ENCODE measurements around the gene GNAO1. TPM values are rescaled to one million over a fixed set of nuclear protein-coding genes. Genes with fewer than 3 reads are reported as not detected.

The GNAO1 gene
- total RNA-seq, 4 donors from 2014 or later = 0.67 to 4.0 (median 2.2) TPM

GRCh38 chr16:56284521-56284920 lies 93.2 kb downstream of the GNAO1 start:
- TF ChIP-seq, protein P1, sequence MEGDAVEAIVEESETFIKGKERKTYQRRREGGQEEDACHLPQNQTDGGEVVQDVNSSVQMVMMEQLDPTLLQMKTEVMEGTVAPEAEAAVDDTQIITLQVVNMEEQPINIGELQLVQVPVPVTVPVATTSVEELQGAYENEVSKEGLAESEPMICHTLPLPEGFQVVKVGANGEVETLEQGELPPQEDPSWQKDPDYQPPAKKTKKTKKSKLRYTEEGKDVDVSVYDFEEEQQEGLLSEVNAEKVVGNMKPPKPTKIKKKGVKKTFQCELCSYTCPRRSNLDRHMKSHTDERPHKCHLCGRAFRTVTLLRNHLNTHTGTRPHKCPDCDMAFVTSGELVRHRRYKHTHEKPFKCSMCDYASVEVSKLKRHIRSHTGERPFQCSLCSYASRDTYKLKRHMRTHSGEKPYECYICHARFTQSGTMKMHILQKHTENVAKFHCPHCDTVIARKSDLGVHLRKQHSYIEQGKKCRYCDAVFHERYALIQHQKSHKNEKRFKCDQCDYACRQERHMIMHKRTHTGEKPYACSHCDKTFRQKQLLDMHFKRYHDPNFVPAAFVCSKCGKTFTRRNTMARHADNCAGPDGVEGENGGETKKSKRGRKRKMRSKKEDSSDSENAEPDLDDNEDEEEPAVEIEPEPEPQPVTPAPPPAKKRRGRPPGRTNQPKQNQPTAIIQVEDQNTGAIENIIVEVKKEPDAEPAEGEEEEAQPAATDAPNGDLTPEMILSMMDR (IDR thresholded peaks at IDR 0.05) = no peak
- no peak for TF ChIP-seq POLR2A (IDR thresholded peaks at IDR 0.05)
- no peak overlapping the region for H3K4me3 ChIP-seq (ENCODE audit: low read depth, poor library complexity, severe bottlenecking)
- intact Hi-C loops (cut with DNase I; ENCODE audit: low total_unique reads) = no loop called here
- DNase-seq (ENCODE audit: low spot score in 2 of 2) = no peak
- 93 to 97% methylated on average over 2 of the region's 2 CpGs for WGBS, 2 donors

- intact Hi-C loops (cut with DNase I; ENCODE audit: low total_unique reads) = no loop called here
- TF ChIP-seq, protein P1 (IDR thresholded peaks at IDR 0.05) = no peak
- no peak for TF ChIP-seq POLR2A (IDR thresholded peaks at IDR 0.05)
- no peak for DNase-seq (ENCODE audit: low spot score in 2 of 2)
- 74 to 82% methylated on average over 7 of the region's 7 CpGs for WGBS, 2 donors
- H3K4me3 ChIP-seq (ENCODE audit: low read depth, poor library complexity, severe bottlenecking) = no peak overlapping the region
Measured at GRCh38 chr16:56286809-56287208, 95.5 kb downstream of the GNAO1 start.

DNA sequence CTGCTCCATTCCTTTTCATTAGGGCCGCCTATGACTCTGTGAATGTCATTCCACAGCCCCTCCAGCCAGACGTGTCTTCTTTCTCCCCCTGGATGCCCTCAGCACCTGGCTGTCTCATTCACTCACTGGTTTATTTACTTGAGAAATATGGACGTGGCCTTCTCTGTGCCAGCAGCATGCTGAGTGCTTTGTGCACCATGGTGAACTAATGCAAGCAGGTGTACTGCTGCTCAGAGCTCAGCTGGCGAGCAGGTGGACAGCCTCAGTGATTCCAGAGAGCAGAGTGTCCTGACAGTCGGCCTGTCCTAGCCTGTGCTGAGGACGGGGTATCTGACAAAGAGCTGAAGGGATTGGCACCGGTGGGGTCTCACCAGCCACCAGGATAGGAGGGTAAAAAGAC lies 96.7 kb downstream of the GNAO1 start:
- WGBS, 2 donors = 85 to 91% methylated on average over 7 of the region's 7 CpGs
- DNase-seq (ENCODE audit: low spot score in 2 of 2) = no peak
- intact Hi-C loops (cut with DNase I; ENCODE audit: low total_unique reads) = no loop called here
- no peak overlapping the region for H3K4me3 ChIP-seq (ENCODE audit: low read depth, poor library complexity, severe bottlenecking)
- TF ChIP-seq, protein P1 (IDR thresholded peaks at IDR 0.05) = no peak
- TF ChIP-seq POLR2A (IDR thresholded peaks at IDR 0.05) = no peak

- WGBS, 2 donors = 91 to 97% methylated on average over 9 of the region's 9 CpGs
- intact Hi-C loops (cut with DNase I; ENCODE audit: low total_unique reads) = no loop called here
- DNase-seq (ENCODE audit: low spot score in 2 of 2) = no peak
- no peak overlapping the region for H3K4me3 ChIP-seq (ENCODE audit: low read depth, poor library complexity, severe bottlenecking)
- TF ChIP-seq, protein P1 (IDR thresholded peaks at IDR 0.05) = no peak
- no peak for TF ChIP-seq POLR2A (IDR thresholded peaks at IDR 0.05)
Measured at GRCh38 chr16:56289416-56289815, 98.1 kb downstream of the GNAO1 start.

- TF ChIP-seq, protein P1 (IDR thresholded peaks at IDR 0.05) = no peak
- no peak for TF ChIP-seq POLR2A (IDR thresholded peaks at IDR 0.05)
- DNase-seq (ENCODE audit: low spot score in 2 of 2) = no peak
- H3K4me3 ChIP-seq (ENCODE audit: low read depth, poor library complexity, severe bottlenecking) = no peak overlapping the region
- intact Hi-C loops (cut with DNase I; ENCODE audit: low total_unique reads) = loop anchor here (10.0 kb wide), 1 partner anchor 1075 kb away; no protein-coding TSS in a partner anchor
- WGBS, 2 donors = 83 to 86% methylated on average over 4 of the region's 4 CpGs
Measured at GRCh38 chr16:56289862-56290261, 98.6 kb downstream of the GNAO1 start.

DNA sequence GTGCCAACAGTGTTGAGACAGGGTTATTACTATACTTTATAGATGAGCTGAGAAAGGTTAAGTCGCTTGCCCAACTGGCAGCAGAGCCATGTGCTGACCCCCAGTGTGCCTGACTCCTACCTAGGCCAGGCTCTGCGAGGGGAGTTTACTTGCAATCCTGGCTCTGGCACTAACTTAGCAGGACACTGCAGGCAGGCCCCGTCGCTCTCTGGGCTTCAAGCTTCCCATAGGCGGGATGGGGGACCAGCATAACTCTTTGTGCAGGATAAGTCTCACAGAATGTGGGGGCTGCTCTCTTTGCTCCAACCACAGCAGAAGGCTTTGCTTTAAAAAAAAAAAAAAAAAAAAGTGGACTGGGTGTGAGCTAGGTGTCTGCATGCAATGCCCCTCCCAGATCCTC lies 102.7 kb downstream of the GNAO1 start:
- intact Hi-C loops (cut with DNase I; ENCODE audit: low total_unique reads) = loop anchor here (10.0 kb wide), 1 partner anchor 1079 kb away; no protein-coding TSS in a partner anchor
- no peak overlapping the region for H3K4me3 ChIP-seq (ENCODE audit: low read depth, poor library complexity, severe bottlenecking)
- DNase-seq (ENCODE audit: low spot score in 2 of 2) = no peak
- no peak for TF ChIP-seq POLR2A (IDR thresholded peaks at IDR 0.05)
- TF ChIP-seq, protein P1 (IDR thresholded peaks at IDR 0.05) = no peak
- 85 to 94% methylated on average over 5 of the region's 5 CpGs for WGBS, 2 donors
